Uterus (tissue), 2 donors: Measurements from ENCODE around the gene MMD.

Experiments used
- POLR2A ChIP-seq, 2 donors: fragments of 450-650 bp; IDR thresholded peaks; one replicate each; pipeline ENCODE4 v1.6.1; 2016; ENCODE audit warnings: antibody characterized with exemption in 2 of 2, mild to moderate bottlenecking in 1 of 2, moderate library complexity in 1 of 2
- TF ChIP-seq, protein P1 (sequence below), 4 experiments: fragments of 200-600 bp in 2 of 4; fragments of 450-650 bp in 2 of 4; sonication (generic) in 2 of 4; IDR thresholded peaks; one replicate each; pipeline ENCODE4 v1.5.1; 2016 to 2019; ENCODE audit warnings: antibody characterized with exemption in 4 of 4, mild to moderate bottlenecking in 2 of 4, moderate library complexity in 1 of 4

- TF ChIP-seq, protein P1, sequence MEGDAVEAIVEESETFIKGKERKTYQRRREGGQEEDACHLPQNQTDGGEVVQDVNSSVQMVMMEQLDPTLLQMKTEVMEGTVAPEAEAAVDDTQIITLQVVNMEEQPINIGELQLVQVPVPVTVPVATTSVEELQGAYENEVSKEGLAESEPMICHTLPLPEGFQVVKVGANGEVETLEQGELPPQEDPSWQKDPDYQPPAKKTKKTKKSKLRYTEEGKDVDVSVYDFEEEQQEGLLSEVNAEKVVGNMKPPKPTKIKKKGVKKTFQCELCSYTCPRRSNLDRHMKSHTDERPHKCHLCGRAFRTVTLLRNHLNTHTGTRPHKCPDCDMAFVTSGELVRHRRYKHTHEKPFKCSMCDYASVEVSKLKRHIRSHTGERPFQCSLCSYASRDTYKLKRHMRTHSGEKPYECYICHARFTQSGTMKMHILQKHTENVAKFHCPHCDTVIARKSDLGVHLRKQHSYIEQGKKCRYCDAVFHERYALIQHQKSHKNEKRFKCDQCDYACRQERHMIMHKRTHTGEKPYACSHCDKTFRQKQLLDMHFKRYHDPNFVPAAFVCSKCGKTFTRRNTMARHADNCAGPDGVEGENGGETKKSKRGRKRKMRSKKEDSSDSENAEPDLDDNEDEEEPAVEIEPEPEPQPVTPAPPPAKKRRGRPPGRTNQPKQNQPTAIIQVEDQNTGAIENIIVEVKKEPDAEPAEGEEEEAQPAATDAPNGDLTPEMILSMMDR (IDR thresholded peaks at IDR 0.05): no peak
- no peak for TF ChIP-seq POLR2A (IDR thresholded peaks at IDR 0.05)
Observed at GRCh38 chr17:55346658-55347057, 75.0 kb downstream of the MMD start.
